Ascending aorta (tissue), 2 donors: ENCODE measurements around the gene SPPL2C. TPM values are rescaled to one million over a fixed set of nuclear protein-coding genes. Genes with fewer than 3 reads are reported as not detected.

Experiments used
- DNase-seq, 2 donors: peaks; one replicate each; pipeline ENCODE4 v3.0.0-alpha.2; 2019; ENCODE audit warnings: low spot score in 2 of 2
- H3K27ac ChIP-seq, 2 donors: fragments of 200-600 bp; sonication (generic); one replicate each; pipeline ENCODE4 v1.5.1; 2016 to 2017; ENCODE audit warnings: mild to moderate bottlenecking in 1 of 2
- H3K27me3 ChIP-seq: fragments of 200-600 bp; sonication (generic); one replicate; pipeline ENCODE4 v1.5.1; 2017
- H3K36me3 ChIP-seq, 2 donors: fragments of 200-600 bp; sonication (generic); one replicate each; pipeline ENCODE4 v1.5.1; 2016
- H3K4me1 ChIP-seq, 2 donors: fragments of 200-600 bp; sonication (generic); one replicate each; pipeline ENCODE4 v1.5.1; 2016 to 2017; ENCODE audit warnings: mild to moderate bottlenecking in 1 of 2
- H3K4me3 ChIP-seq, 2 donors: fragments of 200-600 bp; sonication (generic); one replicate each; pipeline ENCODE4 v1.5.1; 2016 to 2017; ENCODE audit warnings: mild to moderate bottlenecking in 1 of 2
- H3K9me3 ChIP-seq, 2 donors: fragments of 200-600 bp; sonication (generic); one replicate each; pipeline ENCODE4 v1.5.1; 2016
- CTCF ChIP-seq, 3 experiments: fragments of 200-600 bp in 2 of 3; fragments of 450-650 bp in 1 of 3; sonication (generic) in 2 of 3; IDR thresholded peaks; one replicate each; pipeline ENCODE4 v1.5.1; 2016 to 2019; ENCODE audit warnings: antibody characterized with exemption in 3 of 3, mild to moderate bottlenecking in 1 of 3, moderate library complexity in 1 of 3
- intact Hi-C: fragments of 100-400 bp; cut with DNase I; formaldehyde crosslinking; loops from one replicate; pipeline ENCODE4 v1.15.1; 2023
- total RNA-seq: library from RNA; depleted of rRNA; stranded (reverse); fragments of >200 nt; gene quantifications from one replicate; pipeline ENCODE4 v1.1.0, GENCODE V29; 2016

The SPPL2C gene
- total RNA-seq, 1 donor from 2014 or later, result not detected

GRCh38 chr17:45871718-45872117, 27.0 kb downstream of the SPPL2C start:
- no peak for DNase-seq
- Histone ChIP-seq H3K27ac (no peak overlapping the region), H3K9me3 (no peaks in the 10 kb centered on the region), H3K4me1 (no peaks in the 10 kb centered on the region), H3K36me3 (no peaks in the 10 kb centered on the region), H3K4me3 (no peak overlapping the region), H3K27me3 (no peaks in the 10 kb centered on the region)
- intact Hi-C loops, result no loop called here
- no peak for TF ChIP-seq CTCF (IDR thresholded peaks at IDR 0.05)

- Histone ChIP-seq H3K27ac (no peak overlapping the region), H3K36me3 (no peaks in the 10 kb centered on the region), H3K9me3 (no peaks in the 10 kb centered on the region), H3K4me1 (no peaks in the 10 kb centered on the region), H3K27me3 (no peaks in the 10 kb centered on the region), H3K4me3 (no peak overlapping the region)
- no peak for DNase-seq
- intact Hi-C loops, result no loop called here
- TF ChIP-seq CTCF (IDR thresholded peaks at IDR 0.05), result no peak
Observed at GRCh38 chr17:45873728-45874127, 29.0 kb downstream of the SPPL2C start.

- DNase-seq, result no peak
- Histone ChIP-seq H3K4me1 (no peaks in the 10 kb centered on the region), H3K9me3 (no peaks in the 10 kb centered on the region), H3K4me3 (no peak overlapping the region), H3K27ac (no peak overlapping the region), H3K36me3 (no peaks in the 10 kb centered on the region), H3K27me3 (no peaks in the 10 kb centered on the region)
- no peak for TF ChIP-seq CTCF (IDR thresholded peaks at IDR 0.05)
- intact Hi-C loops, result no loop called here
Observed at GRCh38 chr17:45874151-45874550, 29.5 kb downstream of the SPPL2C start.

GRCh38 chr17:45876539-45876938, 31.9 kb downstream of the SPPL2C start:
- no peak for TF ChIP-seq CTCF (IDR thresholded peaks at IDR 0.05)
- intact Hi-C loops, result no loop called here
- no peak for DNase-seq
- Histone ChIP-seq H3K4me3 (no peak overlapping the region), H3K27ac (no peak overlapping the region), H3K9me3 (no peaks in the 10 kb centered on the region), H3K27me3 (no peaks in the 10 kb centered on the region), H3K36me3 (no peaks in the 10 kb centered on the region), H3K4me1 (no peaks in the 10 kb centered on the region)

GRCh38 chr17:45877467-45877866, 32.8 kb downstream of the SPPL2C start:
- TF ChIP-seq CTCF (IDR thresholded peaks at IDR 0.05), result no peak
- Histone ChIP-seq H3K9me3 (no peaks in the 10 kb centered on the region), H3K36me3 (no peaks in the 10 kb centered on the region), H3K27me3 (no peaks in the 10 kb centered on the region), H3K4me3 (no peak overlapping the region), H3K4me1 (no peaks in the 10 kb centered on the region), H3K27ac (no peak overlapping the region)
- intact Hi-C loops, result no loop called here
- no peak for DNase-seq

GRCh38 chr17:45883063-45883462, 38.4 kb downstream of the SPPL2C start:
- TF ChIP-seq CTCF (IDR thresholded peaks at IDR 0.05), result no peak
- Histone ChIP-seq H3K4me3 (no peak overlapping the region), H3K27me3 (no peaks in the 10 kb centered on the region), H3K4me1 (no peaks in the 10 kb centered on the region), H3K27ac (no peak overlapping the region), H3K36me3 (no peaks in the 10 kb centered on the region), H3K9me3 (no peaks in the 10 kb centered on the region)
- intact Hi-C loops, result no loop called here
- DNase-seq, result no peak
